Thyroid gland (tissue), 4 donors: ENCODE data around the gene UFC1. TPM values are rescaled to one million over a fixed set of nuclear protein-coding genes. Genes with fewer than 3 reads are reported as not detected.

Source experiments
- DNase-seq, 2 donors: peaks; one replicate each; pipeline ENCODE4 v3.0.0-alpha.2; 2019
- H3K27ac ChIP-seq, 3 donors: fragments of 200-600 bp; sonication (generic); 1 replicate in 2 of 3; 2 replicates in 1 of 3; pipeline ENCODE4 v1.5.1; 2016 to 2019; ENCODE audit warnings: mild to moderate bottlenecking in 1 of 3, moderate library complexity in 1 of 3
- H3K27me3 ChIP-seq: fragments of 200-600 bp; sonication (generic); one replicate; pipeline ENCODE4 v1.5.1; 2019
- H3K36me3 ChIP-seq, 2 donors: fragments of 200-600 bp; sonication (generic); one replicate each; pipeline ENCODE4 v1.5.1; 2016 to 2019
- H3K4me1 ChIP-seq, 2 donors: fragments of 200-600 bp; sonication (generic); one replicate each; pipeline ENCODE4 v1.5.1; 2017 to 2019
- H3K4me3 ChIP-seq, 3 donors: fragments of 200-600 bp; sonication (generic); replicated peaks in 1 of 3; 1 replicate in 2 of 3; 2 replicates in 1 of 3; pipeline ENCODE4 v1.5.1; 2016; ENCODE audit warnings: mild to moderate bottlenecking in 1 of 3
- H3K9me3 ChIP-seq: fragments of 200-600 bp; sonication (generic); one replicate; pipeline ENCODE4 v1.5.1; 2017
- CTCF ChIP-seq, 6 experiments: fragments of 200-600 bp in 3 of 6; fragments of 450-650 bp in 3 of 6; sonication (generic) in 3 of 6; IDR thresholded peaks; one replicate each; pipeline ENCODE4 v1.5.1; 2016 to 2019; ENCODE audit warnings: antibody characterized with exemption in 6 of 6, mild to moderate bottlenecking in 2 of 6, inconsistent platforms in 1 of 6, moderate library complexity in 1 of 6
- POLR2A ChIP-seq, 2 donors: fragments of 450-650 bp; IDR thresholded peaks; one replicate each; pipeline ENCODE4 v1.6.1; 2017; ENCODE audit warnings: antibody characterized with exemption in 2 of 2, mild to moderate bottlenecking in 2 of 2, moderate library complexity in 1 of 2
- WGBS, 2 donors: methylation state at CpG; one replicate each; pipeline ENCODE4 v1.1.5; 2017; 5-methylcytosine and 5-hydroxymethylcytosine counted together
- intact Hi-C: fragments of 100-400 bp; cut with DNase I; formaldehyde crosslinking; loops from one replicate; pipeline ENCODE4 v1.15.1; 2023
- total RNA-seq, 4 donors: library from RNA; depleted of rRNA; stranded (reverse); fragments of >200 nt; gene quantifications; one replicate each; pipeline ENCODE4 v1.2.3, GENCODE V29; 2016

The UFC1 gene
- total RNA-seq, 4 donors from 2014 or later: 37.6 to 90.4 (median 62.1) TPM

GRCh38 chr1:161173711-161174110, 19.9 kb downstream of the UFC1 start:
- no peak for DNase-seq
- intact Hi-C loops: loop anchor here (10.0 kb wide), 1 partner anchor 51 kb away; the partner anchor contains the start of genes APOA2 and TOMM40L
- H3K36me3 ChIP-seq: peaks cover 33 to 44% of the 10 kb centered on the region in 2 donors

GRCh38 chr1:161174911-161175310, 21.1 kb downstream of the UFC1 start:
- no peaks in the 10 kb centered on the region for H3K9me3 ChIP-seq
- H3K27ac ChIP-seq: no peak overlapping the region
- no peaks in the 10 kb centered on the region for H3K27me3 ChIP-seq
- H3K4me3 ChIP-seq: no peak overlapping the region
- no peak for DNase-seq
- intact Hi-C loops: loop anchor here (10.0 kb wide), 1 partner anchor 50 kb away; the partner anchor contains the start of genes APOA2 and TOMM40L
- H3K4me1 ChIP-seq: peaks cover 8 to 28% of the 10 kb centered on the region in 2 donors
- TF ChIP-seq POLR2A (IDR thresholded peaks at IDR 0.05): no peak
- TF ChIP-seq CTCF (IDR thresholded peaks at IDR 0.05): no peak
- WGBS, 2 donors: 92 to 98% methylated on average over 11 of the region's 11 CpGs
- H3K36me3 ChIP-seq: peaks cover 33 to 44% of the 10 kb centered on the region in 2 donors

More at GRCh38 chr1:161173711-161174110, 19.9 kb downstream of the UFC1 start:
- H3K4me1 ChIP-seq: peaks cover 8 to 28% of the 10 kb centered on the region in 2 donors
- TF ChIP-seq POLR2A (IDR thresholded peaks at IDR 0.05) (no peak), CTCF (IDR thresholded peaks at IDR 0.05) (no peak)
- peak overlapping the region in 2 of 3 donors; percentile 12 to 49 for H3K27ac ChIP-seq
- 96 to 97% methylated on average over 11 of the region's 11 CpGs for WGBS, 2 donors
- H3K27me3 ChIP-seq: no peaks in the 10 kb centered on the region
- H3K9me3 ChIP-seq: no peaks in the 10 kb centered on the region
- H3K4me3 ChIP-seq: no peak overlapping the region

GRCh38 chr1:161175771-161176453, 22.1 kb downstream of the UFC1 start:
- peaks cover 31 to 41% of the 10 kb centered on the region in 2 donors for H3K36me3 ChIP-seq
- peak overlapping the region in 2 of 3 donors; percentile 83 to 91 for H3K27ac ChIP-seq
- TF ChIP-seq CTCF (IDR thresholded peaks at IDR 0.05): no peak
- TF ChIP-seq POLR2A (IDR thresholded peaks at IDR 0.05): no peak
- H3K4me3 ChIP-seq: peak overlapping the region in 1 of 3 donors; percentile 65
- intact Hi-C loops: loop anchor here (10.0 kb wide), 1 partner anchor 49 kb away; the partner anchor contains the start of genes APOA2 and TOMM40L
- 87 to 90% methylated on average over 10 of the region's 10 CpGs for WGBS, 2 donors
- H3K4me1 ChIP-seq: peaks cover 8 to 28% of the 10 kb centered on the region in 2 donors
- H3K27me3 ChIP-seq: no peaks in the 10 kb centered on the region
- H3K9me3 ChIP-seq: no peaks in the 10 kb centered on the region
- no peak for DNase-seq

GRCh38 chr1:161176468-161177111, 22.8 kb downstream of the UFC1 start:
- H3K4me1 ChIP-seq: peaks cover 8 to 26% of the 10 kb centered on the region in 2 donors
- peak overlapping the region; percentile 65 to 98 (median 85) for H3K4me3 ChIP-seq
- no peaks in the 10 kb centered on the region for H3K9me3 ChIP-seq
- 11 to 18% methylated on average over 11 to 17 of the region's 17 CpGs for WGBS, 2 donors
- H3K36me3 ChIP-seq: peaks cover 24 to 34% of the 10 kb centered on the region in 2 donors
- peak overlapping the region; percentile 83 to 93 (median 91) for H3K27ac ChIP-seq
- intact Hi-C loops: loop anchor here (10.0 kb wide), 1 partner anchor 48 kb away; the partner anchor contains the start of genes APOA2 and TOMM40L
- TF ChIP-seq CTCF (IDR thresholded peaks at IDR 0.05) (no peak), POLR2A (IDR thresholded peaks at IDR 0.05) (no peak)
- H3K27me3 ChIP-seq: no peaks in the 10 kb centered on the region
- DNase-seq: no peak
